HG03064 (cell line): ENCODE measurements around the gene HOXD10.

Source experiments
- ATAC-seq: cut with Tn5 transposase; IDR thresholded peaks from one replicate; pipeline ENCODE4 v1.9.1; 2021; ENCODE audit warnings: low read depth; ENCODE audit not compliant: unreplicated experiment

HOXD10 gene

DNA sequence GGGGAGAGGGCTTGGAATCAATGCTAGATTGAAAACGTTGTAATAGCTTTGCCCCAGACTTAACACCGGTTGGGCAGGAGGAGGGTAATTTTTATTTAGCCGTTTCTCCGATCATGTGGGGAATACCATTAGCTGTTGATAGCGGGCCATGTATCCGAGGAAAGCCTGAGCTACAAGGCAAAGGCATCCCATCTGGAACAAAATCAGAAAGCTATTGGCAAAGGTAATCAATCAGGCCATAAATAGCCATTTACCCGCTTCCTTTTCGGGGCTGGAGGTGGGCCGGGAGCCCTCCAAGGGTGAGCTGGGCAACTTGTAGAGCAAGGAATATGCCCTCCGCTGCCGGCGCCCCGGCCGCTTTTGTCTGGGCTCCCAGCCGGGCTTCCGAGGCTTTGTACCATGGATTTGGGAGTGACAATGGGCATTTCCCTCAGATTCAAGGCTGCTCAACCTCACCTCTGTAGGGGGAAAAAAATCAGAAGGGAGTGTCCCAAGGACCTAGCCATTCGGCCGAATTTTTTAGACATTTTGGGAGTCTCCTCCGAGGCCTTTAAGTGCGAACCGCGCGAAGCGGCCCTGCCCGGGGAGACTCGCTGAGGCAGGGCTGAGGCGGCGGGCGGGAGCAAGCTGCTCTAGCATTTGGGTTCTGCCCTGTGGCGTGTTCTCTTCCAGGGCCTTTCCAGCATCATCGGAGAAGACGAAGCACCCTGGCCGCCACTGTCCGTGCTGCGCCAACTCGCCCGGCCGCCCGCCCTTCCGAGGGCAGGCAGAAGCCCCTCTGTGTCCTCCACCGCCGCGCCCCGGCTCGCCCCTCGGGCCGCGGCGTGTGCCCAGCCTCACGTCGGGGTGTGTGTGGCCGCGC is 4.8 kb downstream of the HOXD10 start:
- ATAC-seq = no peak

DNA sequence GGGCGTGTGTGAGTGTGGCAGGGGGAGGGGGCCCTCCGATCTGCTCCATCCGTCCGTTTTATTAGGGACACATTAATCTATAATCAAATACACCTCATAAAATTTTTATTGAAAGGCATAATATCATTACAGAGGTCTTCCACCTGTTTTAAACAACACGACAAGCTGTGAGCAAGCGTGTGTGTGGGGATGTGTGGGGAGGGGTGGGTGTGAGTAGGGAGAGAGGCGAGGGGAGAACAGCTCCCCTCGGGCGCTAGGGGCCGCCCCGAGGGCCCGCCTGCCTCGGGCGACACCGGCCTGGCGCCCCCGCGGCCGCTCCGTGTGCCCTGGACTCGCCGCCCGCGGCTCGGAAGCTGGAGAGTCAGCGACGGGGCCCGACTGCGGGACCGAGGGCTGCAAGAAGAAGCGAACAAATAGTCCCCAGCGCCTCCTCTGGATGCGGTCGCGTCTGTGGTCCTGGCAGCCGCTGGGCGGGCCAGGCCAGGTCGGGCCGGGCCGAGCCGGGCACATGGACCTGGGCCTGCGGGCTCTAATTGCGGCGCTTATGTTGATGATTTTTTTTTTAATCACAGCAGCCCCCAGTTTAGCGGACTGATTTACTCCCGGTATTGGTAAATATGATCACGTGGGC is 5.6 kb downstream of the HOXD10 start:
- no peak for ATAC-seq

DNA sequence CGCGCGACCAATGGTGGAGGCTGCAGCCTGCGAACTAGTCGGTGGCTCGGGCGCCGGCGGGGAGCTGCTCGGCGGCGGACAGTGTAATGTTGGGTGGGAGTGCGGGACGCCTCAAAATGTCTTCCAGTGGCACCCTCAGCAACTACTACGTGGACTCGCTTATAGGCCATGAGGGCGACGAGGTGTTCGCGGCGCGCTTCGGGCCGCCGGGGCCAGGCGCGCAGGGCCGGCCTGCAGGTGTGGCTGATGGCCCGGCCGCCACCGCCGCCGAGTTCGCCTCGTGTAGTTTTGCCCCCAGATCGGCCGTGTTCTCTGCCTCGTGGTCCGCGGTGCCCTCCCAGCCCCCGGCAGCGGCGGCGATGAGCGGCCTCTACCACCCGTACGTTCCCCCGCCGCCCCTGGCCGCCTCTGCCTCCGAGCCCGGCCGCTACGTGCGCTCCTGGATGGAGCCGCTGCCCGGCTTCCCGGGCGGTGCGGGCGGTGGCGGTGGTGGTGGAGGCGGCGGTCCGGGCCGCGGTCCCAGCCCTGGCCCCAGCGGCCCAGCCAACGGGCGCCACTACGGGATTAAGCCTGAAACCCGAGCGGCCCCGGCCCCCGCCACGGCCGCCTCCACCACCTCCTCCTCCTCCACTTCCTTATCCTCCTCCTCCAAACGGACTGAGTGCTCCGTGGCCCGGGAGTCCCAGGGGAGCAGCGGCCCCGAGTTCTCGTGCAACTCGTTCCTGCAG is 6.3 kb downstream of the HOXD10 start, which contains the start of gene HOXD9:
Gene HOXD9, plus strand, starts transcription at position 37 of the 728 bp plus-strand sequence. Its CDS starts 50 bp downstream, at position 87.
- no peak for ATAC-seq

DNA sequence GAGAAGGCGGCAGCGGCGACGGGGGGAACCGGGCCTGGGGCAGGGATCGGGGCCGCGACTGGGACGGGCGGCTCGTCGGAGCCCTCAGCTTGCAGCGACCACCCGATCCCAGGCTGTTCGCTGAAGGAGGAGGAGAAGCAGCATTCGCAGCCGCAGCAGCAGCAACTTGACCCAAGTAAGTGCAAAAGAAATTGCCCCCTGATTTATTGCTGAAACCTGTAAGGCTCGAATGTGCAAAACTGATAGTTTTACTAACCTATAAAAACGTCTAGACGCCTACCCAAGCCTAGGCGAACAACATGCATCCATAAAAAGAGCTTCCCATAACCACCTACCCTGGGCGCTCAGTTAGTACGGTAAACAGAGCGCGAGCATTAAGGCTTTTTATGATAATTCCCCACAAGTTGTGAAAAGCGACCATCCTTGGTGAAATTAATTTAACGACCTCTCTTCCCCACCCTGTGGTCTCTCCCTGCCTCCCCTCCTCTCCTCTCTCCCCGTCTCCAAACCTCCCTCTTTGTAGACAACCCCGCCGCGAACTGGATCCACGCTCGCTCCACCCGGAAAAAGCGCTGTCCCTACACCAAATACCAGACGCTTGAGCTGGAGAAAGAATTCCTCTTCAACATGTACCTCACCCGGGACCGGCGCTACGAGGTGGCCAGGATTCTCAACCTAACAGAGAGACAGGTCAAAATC is 7.0 kb downstream of the HOXD10 start:
- ATAC-seq = no peak

DNA sequence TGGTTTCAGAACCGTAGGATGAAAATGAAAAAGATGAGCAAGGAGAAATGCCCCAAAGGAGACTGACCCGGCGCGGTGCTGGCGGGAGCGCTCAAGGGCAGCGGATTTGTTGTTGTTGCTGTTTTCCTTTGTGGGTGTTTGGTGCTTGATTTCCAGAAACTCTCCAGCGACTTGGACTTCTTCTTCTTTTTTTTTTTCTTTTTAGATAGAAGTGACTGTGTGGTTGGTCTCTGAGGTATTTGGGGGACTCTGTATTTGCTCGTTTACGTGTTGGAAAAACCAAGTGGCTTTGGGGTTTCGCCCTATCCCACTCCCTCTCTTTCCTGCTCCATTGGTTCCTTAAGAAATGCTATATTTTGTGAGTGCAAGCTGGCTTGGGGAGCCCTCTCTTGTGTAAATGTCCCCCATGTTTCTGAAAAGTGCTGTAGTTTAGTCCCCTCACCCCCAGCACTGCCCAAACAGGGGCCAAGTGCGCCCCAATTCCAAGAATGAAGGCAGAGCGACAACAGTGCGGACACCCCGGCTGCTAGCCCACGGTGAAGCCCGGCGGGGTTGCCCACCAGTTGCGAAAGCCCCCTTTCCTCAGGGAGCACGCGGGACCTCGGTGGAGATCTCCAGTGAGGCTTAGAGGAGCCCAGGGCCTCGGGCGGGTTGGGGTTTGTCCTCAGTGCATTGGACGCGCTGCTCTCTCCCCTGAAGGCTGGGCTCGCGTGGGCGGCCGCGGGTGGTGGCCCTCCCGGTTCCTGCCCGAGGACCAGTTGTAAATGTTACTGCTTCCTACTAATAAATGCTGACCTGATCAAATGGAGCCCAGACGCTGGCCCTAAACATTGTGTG is 7.8 kb downstream of the HOXD10 start:
- ATAC-seq = no peak

DNA sequence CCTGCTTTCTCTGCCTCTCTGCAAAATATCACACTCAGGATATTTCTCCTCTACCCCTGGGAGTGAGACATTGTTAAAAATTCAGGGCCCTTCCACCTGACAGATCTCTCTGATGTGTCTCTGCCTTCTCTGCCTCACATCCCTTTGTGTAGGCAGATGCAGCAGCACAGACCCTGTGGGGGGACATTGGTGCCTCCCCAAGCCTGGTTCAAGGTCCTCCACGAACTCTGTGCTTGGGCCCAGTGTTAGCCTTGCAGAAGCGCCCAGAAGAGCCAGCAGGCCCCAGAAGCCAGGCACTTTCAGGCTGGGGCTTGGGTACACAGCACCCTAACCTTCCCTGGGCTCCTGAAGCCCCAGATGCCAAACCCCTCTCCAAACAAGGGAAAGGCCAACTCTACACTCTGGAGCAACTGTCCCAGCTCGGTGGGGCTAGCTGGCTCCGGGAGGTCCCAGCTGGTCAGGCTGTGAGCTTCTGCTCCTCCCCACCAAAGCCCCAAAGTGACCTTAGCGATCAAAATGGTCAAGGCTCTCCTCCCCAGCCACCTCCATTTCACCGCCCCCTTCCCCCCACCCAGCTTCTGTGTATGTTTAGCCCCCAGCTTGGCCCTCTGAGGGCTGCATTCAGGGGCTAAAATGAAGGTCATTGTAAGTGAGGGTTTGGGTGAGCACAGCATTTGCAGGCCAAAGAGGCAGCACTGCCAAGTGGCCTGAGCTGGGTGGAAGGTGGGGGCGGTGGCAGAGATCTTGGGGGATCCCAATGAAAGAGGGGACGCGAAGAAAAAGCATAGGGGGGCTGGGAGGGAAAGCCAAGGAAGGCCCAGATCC is 8.6 kb downstream of the HOXD10 start:
- no peak for ATAC-seq

DNA sequence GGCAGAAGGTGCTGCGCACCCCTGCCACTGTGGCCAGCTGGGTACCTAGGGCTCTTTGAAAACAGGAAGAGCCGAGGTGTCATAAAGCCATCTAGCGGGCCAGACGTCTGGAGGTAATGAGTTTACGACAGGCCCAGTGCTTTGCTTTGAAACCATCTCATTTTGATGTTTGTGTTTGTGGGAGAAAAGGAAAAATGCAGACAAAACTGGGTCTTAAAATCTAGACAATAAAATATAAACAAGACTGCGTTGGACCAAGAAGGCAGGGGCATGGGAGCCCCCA is 9.1 kb downstream of the HOXD10 start:
- ATAC-seq = no peak

DNA sequence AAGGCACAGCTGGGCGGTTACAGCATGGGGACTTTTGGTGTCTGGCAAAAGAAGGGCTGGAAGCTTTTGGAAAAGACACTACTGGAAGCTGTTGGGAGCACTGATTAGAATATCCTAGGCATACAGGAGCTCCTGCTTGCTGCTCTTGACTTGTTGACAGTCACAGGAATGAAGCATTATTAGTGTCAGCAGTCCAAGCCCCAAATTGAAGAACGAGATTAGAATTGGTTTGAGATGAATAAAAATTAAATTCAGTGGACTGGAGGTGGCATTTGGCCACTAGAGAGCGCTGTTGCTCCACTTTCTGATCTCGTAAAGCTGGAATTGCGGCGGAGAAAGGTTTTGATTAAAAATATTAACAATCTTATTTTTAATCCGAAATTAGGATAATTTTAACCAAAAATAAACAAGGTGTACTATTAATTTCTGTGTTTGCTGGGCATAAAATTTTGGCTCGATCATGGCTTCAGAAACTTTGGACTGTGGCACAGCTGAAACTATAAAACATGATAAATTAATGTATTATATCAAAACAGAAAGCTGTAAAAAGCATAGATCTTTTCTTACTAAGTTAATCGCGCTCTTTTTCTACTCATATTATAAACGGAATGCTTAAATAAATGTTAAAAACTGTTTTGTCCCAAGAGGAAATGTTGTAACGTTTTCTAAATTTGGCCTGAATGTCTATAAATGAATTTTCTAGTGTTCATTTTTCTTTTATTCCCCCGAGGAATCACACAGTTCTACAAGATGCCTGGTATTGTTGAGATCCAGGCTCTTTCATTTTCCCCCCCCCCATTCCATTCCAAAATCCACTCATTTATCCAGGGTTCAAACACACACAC is 10.6 kb downstream of the HOXD10 start:
- no peak for ATAC-seq

DNA sequence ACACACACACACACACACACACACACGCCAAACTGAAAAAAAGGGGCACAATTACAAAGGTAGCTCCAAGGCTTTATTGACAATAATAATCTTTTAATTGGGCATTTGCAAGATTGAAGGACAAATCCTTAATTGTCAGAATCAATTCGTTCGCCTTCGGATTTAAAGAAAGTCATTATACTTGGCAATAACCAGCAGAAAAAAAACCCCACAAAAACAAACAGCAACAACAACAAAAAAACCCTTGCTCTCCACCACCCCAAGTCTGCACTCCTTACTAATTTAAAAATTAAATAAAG is 11.1 kb downstream of the HOXD10 start:
- no peak for ATAC-seq

DNA sequence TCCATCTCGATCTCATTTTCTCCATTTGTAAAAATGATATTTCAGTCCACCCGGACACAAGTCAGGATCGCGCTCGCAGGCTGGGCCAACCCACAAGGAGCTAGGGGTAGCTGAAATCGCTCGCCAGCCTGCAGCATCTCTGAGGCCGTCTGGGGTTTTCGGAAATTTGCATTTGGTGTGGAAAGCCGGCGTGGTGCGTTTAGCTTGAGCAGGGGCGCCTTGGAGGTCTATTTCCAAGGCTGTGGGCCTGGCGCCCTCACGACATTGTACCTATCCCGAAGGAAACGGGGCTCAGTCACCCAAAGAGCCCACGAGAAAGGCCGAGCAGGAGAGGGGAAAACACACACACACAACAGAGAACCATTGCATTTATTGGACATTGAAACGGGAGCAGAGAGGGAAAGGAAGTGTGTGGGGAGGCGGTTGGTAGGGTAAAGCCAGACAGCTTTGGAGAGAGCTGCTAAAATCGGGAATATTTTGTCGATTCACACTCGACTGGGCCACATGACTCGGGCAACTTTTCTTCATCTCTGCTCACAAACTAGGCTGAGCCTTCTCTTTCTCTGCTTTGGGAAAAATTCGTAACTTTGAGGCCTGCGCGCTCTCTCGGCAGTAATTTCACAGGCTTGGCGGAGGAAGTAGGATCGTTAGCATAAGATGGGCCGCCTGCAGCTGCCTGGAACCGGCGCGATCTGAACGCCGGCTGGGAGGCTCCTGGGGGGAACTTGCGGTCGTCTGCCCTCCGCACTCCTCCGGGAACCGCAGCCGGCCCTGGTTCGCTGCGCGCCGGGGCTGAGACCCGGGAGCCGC is 11.8 kb downstream of the HOXD10 start:
- no peak for ATAC-seq

DNA sequence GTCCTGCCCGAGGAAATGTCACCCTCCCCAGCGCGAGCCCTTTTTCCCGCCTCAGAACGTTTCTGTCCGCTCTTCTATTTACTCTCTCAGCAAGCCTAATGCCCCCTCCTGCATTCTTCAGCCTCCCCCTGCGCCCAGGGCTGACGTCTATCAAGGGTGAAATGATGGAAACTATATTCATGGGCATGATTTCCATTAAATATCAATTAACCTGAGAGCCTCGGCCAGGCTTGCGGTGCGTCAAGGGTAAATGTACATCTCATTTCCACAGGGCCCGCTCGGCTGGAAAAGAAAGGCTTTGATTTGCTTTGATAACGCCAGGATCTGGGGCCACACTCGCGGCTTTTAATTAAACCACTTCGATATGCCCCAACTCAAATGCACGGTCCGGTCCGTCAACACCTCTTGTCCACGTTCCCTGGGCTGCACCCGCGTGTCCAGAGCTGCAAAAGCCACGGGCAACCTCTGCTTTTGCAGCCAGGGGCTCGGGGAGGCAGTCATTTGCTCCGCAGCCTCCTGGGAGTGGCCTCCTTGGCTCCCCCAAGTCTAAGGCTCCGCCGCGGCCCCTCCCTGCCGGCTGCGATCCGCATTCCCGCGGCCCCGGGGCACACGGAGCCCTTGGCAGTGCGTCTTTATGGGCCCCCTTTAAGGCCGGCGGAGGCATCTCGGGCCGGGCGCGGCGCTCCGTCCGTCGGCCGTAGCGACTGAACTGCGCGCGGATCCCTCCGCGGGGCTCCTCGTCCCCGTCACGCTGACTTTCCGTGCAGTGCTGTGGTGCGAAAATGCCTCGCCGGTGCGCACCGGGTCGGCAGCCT is 12.6 kb downstream of the HOXD10 start, which contains the start of gene HOXD8:
Gene HOXD8, plus strand, starts transcription at position 724 of the 815 bp plus-strand sequence. CDS start 662 bp downstream, outside the sequence.
- ATAC-seq = no peak

DNA sequence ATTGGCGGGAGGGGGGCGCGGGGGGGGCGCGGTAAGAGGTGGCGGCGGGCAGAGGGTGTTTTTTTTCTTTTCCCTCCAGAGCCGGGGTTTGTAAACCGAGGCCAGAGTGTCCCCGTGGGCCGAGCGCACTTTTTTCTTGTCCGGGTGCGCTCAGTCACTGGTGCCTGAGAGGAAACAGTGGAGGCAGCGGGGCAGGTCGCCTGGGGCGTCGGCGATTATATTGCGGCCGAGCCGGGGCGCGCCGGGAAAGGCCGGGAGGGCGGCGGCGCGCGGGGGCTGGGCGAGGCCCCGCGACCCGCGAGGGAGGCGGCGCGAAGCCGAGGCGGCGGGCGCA is 13.2 kb downstream of the HOXD10 start:
- ATAC-seq = no peak

DNA sequence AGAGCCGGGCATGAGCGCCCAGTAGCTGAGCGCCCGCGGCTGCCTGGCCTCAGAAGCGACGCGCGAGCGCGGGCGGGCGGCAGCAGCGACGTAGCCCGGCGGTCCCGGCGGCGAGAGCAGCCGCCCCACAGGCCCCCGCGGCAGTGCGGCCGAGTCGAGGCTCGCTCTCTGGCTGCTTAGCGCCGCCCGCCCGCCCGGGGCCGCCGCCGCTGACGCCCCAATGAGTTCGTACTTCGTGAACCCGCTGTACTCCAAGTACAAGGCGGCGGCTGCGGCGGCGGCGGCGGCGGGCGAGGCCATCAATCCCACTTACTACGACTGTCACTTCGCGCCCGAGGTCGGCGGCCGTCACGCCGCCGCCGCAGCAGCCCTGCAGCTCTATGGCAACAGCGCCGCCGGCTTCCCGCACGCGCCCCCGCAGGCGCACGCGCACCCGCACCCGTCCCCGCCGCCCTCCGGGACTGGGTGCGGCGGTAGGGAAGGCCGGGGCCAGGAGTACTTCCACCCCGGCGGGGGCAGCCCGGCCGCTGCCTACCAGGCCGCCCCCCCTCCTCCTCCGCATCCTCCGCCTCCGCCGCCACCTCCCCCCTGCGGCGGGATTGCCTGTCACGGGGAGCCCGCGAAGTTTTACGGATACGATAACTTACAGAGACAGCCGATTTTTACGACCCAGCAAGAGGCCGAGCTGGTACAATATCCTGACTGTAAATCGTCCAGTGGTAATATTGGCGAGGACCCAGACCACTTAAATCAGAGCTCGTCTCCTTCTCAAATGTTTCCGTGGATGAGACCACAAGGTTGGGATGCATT is 13.8 kb downstream of the HOXD10 start:
- ATAC-seq = no peak

DNA sequence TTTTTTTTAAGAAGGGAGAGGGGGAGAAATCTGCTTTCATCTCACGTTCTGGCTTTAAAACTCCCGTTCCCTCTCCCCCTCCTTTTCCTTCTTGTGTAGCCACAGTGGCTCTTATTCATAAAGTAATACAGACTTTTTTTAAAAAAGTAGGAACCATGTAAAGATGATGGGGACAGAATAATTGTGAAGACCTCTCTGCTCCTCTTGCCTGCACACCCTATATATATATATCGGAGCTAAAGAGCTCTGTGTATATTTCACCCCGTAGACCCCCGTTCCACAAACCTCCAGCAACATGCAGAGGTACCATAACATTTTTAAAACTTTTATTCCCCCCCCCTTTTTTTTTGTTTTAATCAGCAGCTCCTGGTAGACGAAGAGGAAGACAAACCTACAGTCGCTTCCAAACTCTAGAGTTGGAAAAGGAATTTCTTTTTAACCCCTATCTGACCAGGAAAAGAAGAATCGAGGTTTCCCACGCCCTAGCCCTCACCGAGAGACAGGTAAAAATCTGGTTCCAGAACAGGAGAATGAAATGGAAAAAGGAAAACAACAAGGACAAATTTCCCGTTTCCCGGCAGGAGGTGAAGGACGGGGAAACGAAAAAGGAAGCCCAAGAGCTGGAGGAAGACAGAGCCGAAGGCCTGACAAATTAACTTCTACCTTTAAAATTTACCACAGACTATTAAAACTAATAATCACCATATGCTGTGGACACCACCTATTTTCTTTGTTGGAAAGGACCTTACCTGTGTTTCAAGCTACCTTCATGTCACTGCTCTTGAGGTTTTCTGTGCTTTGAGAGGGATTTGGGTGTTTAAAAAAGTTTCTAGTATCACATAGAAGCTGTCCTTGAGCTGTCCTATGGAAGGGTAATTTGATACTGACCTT is 14.6 kb downstream of the HOXD10 start:
- no peak for ATAC-seq

DNA sequence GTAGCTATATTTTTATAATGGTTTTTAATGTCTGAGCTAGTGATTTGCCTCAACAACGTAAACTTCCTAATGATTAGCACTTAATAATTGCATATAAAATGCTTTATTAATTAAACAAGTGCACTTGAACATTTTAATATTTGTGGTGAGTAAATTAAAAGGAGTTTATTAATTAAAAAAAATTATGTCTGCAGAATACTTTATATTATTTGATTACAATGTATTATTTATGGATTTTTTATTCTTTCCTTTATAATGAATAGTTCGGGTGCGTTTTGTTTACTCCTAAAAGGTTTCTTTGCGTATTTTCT is 15.2 kb downstream of the HOXD10 start:
- ATAC-seq = no peak
